LNCAP (cell line): ENCODE results near the gene OXNAD1.

Experiments
- CTCF ChIP-seq: fragments of 450-650 bp; IDR thresholded peaks from 2 replicates; pipeline ENCODE4 v1.5.1; 2017; ENCODE audit warnings: mild to moderate bottlenecking

OXNAD1 gene

GRCh38 chr3:16307832-16308531 is 43.0 kb downstream of the OXNAD1 start:
- TF ChIP-seq CTCF, result no peak

GRCh38 chr3:16308727-16309126 is 43.7 kb downstream of the OXNAD1 start:
- no peak for TF ChIP-seq CTCF

GRCh38 chr3:16309558-16309957 is 44.5 kb downstream of the OXNAD1 start:
- TF ChIP-seq CTCF, result no peak

- TF ChIP-seq CTCF, result no peak
These were observed 47.0 kb downstream of the OXNAD1 start for GRCh38 chr3:16311960-16312451.

- no peak for TF ChIP-seq CTCF
These were observed 49.1 kb downstream of the OXNAD1 start for GRCh38 chr3:16313886-16314645.

GRCh38 chr3:16315623-16316022 is 50.6 kb downstream of the OXNAD1 start:
- no peak for TF ChIP-seq CTCF

GRCh38 chr3:16316396-16316795 is 51.4 kb downstream of the OXNAD1 start:
- TF ChIP-seq CTCF, result no peak
